ENCODE results near the gene SCP2. TPM values are rescaled to one million over a fixed set of nuclear protein-coding genes. Genes with fewer than 3 reads are reported as not detected.

SCP2 gene
- total RNA-seq, 2 experiments from 2014 or later, result 63.9 to 75.5 TPM

GRCh38 chr1:53088616-53089300, 161.7 kb downstream of the SCP2 start:
- Histone ChIP-seq H3K4me3 (ENCODE audit: low read depth, low read length, poor library complexity, severe bottlenecking) (no peak overlapping the region), H3K9me2 (ENCODE audit: insufficient read depth, low read length) (no peaks in the 10 kb centered on the region), H3K4me2 (ENCODE audit: low read length) (no peak overlapping the region), H3K79me2 (ENCODE audit: insufficient read depth, low read depth, low read length) (no peaks in the 10 kb centered on the region), H3K27ac (ENCODE audit: low read depth, low read length, poor library complexity, severe bottlenecking) (no peak overlapping the region), H3K9me3 (ENCODE audit: low read length) (no peaks in the 10 kb centered on the region), H2AFZ (ENCODE audit: low read length) (no peak overlapping the region), H4K20me1 (ENCODE audit: insufficient read depth, low read length) (no peaks in the 10 kb centered on the region), H3K4me1 (ENCODE audit: insufficient read depth, low read length, poor library complexity, severe bottlenecking) (no peaks in the 10 kb centered on the region), H3K36me3 (ENCODE audit: insufficient read depth, low read length) (no peaks in the 10 kb centered on the region)
- POLR2A ChIA-PET, result interaction anchor here (0.6 kb wide), 1 partner anchor 359 kb away, joined by 3 read pairs; no protein-coding TSS in a partner anchor
- CTCF ChIA-PET (ENCODE audit: unreplicated experiment), result no interaction called here
- intact Hi-C loops (cut with micrococcal nuclease; ENCODE audit: unreplicated experiment), result no loop called here
- no peak for TF ChIP-seq CTCF (conservative IDR thresholded peaks at IDR 0.05; ENCODE audit: low read length)
- no peak for DNase-seq (ENCODE audit: low spot score)
- no TSS peak for BruUV-seq (replicated peaks)

- CTCF ChIA-PET (ENCODE audit: unreplicated experiment), result no interaction called here
These were observed 162.6 kb downstream of the SCP2 start for GRCh38 chr1:53089478-53090226.

More at GRCh38 chr1:53089478-53090226, 162.6 kb downstream of the SCP2 start:
- Histone ChIP-seq H3K4me1 (ENCODE audit: insufficient read depth, low read length, poor library complexity, severe bottlenecking) (no peaks in the 10 kb centered on the region), H3K79me2 (ENCODE audit: insufficient read depth, low read depth, low read length) (no peaks in the 10 kb centered on the region), H3K4me2 (ENCODE audit: low read length) (no peak overlapping the region), H3K27ac (ENCODE audit: low read depth, low read length, poor library complexity, severe bottlenecking) (no peak overlapping the region), H3K9me2 (ENCODE audit: insufficient read depth, low read length) (no peaks in the 10 kb centered on the region), H4K20me1 (ENCODE audit: insufficient read depth, low read length) (no peaks in the 10 kb centered on the region), H3K9me3 (ENCODE audit: low read length) (no peaks in the 10 kb centered on the region), H3K4me3 (ENCODE audit: low read depth, low read length, poor library complexity, severe bottlenecking) (no peak overlapping the region), H3K36me3 (ENCODE audit: insufficient read depth, low read length) (no peaks in the 10 kb centered on the region), H2AFZ (ENCODE audit: low read length) (no peak overlapping the region)
- POLR2A ChIA-PET, result interaction anchor here (0.6 kb wide), 1 partner anchor 358 kb away, joined by 3 read pairs; no protein-coding TSS in a partner anchor
- intact Hi-C loops (cut with micrococcal nuclease; ENCODE audit: unreplicated experiment), result no loop called here
- no peak for DNase-seq (ENCODE audit: low spot score)
- TF ChIP-seq CTCF (conservative IDR thresholded peaks at IDR 0.05; ENCODE audit: low read length), result no peak
- TF ChIP-seq EZH2phosphoT487 (IDR thresholded peaks at IDR 0.05; ENCODE audit: borderline replicate concordance, low read depth, low read length), result no peak
- no TSS peak for BruUV-seq (replicated peaks)

Data from OCI-LY7 (cell line).